HG02840 (cell line): ENCODE results near the gene PCGF3.

Experiments used
- ATAC-seq: cut with Tn5 transposase; IDR thresholded peaks from one replicate; pipeline ENCODE4 v1.9.1; 2021; ENCODE audit warnings: mild to moderate bottlenecking, moderate library complexity, moderate number of reproducible peaks; ENCODE audit not compliant: unreplicated experiment, low FRiP score

PCGF3 gene, protein sequence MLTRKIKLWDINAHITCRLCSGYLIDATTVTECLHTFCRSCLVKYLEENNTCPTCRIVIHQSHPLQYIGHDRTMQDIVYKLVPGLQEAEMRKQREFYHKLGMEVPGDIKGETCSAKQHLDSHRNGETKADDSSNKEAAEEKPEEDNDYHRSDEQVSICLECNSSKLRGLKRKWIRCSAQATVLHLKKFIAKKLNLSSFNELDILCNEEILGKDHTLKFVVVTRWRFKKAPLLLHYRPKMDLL

DNA sequence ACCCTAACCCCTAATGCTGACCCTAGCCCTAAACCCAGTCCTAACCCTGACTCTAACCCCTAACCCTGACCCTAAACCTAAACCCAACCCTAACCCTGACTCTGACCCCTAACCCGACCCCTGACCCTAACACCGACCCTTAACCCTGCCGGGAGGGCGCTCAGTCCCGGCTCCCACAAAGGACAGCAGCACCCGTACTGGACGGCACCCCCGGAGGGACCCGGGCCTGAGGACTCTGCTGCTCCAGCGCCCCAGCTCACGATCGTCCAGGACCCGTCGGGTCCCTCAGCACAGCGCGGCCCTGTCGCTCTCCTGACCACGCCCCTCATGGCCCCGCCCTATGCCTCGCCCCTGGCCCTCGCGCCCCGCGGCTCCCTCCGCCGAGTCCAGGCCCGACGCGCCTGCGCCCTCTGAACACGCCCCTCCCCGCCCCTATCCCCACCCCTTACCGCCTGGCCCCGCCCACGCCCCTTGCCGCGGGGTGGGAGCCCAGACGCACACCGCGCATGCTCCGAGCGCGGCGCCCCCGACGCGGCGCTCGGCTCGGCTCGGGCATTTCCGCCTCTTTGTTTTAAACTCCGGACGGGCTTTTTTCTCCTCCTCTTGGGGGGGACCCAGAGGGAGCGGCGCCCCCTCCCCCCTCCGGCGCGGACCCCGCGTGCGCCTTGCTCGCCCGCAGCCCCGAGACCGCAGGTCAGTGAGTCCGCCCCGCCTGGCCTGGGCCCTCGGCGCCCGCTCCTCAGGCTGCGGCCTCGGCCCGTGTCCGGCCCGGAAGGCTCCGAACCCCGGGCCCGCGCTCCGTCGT is at the start of gene PCGF3:
Gene PCGF3 (plus strand): TSS at position 555 of the 805 bp plus-strand sequence. CDS start 27,849 bp downstream, outside the sequence.
- ATAC-seq = peak; percentile 92

DNA sequence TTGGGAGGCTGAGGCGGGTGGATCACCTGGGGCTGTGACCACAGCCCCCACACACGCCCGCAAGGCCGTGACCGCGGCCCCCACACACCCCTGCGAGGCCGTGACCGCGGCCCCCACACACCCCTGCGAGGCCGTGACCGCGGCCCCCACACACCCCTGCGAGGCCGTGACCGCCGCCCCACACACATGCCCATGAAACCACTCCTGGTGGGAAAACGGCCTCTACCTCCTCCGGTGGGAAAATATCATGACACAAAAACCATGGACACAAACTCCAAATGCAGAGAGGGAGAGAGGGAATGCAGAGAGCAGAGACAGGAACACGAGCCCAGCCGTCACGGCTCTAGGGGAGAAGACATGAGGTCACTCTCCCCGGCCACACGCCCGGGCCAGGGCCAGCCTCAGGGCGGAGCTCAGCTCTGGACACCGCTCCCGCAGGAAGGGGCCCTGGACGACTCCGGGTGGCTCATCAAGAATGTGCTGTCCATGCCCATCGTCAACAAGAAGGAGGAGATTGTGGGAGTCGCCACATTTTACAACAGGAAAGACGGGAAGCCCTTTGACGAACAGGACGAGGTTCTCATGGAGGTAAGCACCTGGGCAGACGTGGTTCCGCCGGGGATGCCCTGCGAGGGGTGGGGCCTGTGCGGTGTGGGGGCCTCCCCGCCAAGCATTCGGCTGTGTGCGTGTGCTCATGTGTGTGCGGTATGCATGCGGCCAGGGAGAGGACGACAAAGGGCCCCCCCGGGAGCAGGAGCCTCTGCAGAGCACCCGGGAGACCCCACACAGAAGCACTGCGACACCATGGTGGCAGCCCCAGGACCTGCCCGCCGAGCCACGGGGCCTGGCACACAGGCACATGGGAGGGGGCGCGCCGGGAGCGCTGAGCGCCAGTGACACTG is 48.9 kb upstream of the PCGF3 start:
- no peak for ATAC-seq

GRCh38 chr4:657338-657833 is 48.2 kb upstream of the PCGF3 start:
- ATAC-seq = no peak

GRCh38 chr4:657834-658667 is 47.6 kb upstream of the PCGF3 start:
- no peak for ATAC-seq

DNA sequence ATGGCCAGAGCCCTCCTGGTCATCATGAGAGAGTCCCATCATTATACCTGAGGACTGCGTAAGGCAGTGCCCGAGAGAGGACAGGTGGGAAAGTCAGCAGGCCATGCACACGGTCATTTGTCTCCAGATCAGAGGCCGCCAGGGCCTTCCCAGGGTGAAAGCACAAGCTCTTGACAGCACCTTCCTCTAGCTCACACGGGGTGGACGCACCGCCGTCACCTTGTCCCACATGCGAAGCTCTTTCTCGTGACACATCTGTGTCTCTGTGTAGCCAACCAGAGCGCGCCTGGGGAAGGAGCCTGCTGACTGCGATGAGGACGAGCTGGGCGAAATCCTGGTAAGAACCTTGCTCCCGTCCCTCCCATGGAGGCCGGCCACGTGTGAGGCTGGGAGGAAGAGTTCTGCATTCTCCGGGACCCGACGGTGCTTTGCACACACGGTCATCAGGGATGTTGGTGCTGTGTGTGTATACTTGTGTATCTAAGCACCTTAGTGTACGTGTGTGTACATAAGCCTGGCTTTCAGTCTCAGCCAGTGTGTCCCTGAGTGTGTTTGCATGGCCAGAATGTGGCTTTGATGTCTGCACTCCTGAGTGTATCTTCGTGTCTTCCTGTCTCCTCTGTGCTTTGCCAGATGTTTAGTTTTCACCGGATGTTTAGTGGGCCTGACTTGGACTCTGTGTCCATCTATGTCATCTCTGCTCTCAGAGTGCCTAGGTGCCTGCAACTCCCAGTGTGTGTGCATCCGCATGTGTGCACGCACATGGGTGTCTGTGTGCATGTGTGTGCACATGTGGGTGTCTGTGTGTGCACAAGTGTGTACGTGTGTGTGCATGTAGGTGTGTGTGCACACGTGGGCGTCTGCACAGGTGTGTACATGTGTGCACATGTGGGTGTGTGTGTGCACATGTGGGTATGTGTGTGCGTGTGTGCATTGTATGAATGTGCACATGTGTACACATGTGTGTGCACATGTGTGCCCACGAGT is 46.7 kb upstream of the PCGF3 start:
- ATAC-seq = no peak

DNA sequence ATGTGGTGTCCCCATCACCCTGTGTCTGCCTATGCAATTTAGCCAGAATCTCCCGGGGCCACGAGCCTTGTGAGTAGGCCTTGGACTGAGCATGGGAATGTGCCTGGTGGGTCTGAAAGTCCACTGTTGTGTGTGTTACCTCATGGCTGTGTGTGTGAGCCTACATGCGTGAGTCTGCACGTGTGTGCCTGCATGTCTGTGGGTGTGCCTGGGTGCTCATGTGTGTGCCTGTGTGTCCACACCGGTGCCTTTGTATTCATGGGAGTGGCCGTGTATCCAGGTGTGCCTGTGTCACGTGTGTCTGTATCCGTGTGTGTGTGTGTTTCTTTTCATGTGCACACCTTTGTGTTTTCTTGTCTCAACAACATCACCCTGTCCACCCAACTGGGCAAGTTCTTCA is 45.8 kb upstream of the PCGF3 start:
- no peak for ATAC-seq

DNA sequence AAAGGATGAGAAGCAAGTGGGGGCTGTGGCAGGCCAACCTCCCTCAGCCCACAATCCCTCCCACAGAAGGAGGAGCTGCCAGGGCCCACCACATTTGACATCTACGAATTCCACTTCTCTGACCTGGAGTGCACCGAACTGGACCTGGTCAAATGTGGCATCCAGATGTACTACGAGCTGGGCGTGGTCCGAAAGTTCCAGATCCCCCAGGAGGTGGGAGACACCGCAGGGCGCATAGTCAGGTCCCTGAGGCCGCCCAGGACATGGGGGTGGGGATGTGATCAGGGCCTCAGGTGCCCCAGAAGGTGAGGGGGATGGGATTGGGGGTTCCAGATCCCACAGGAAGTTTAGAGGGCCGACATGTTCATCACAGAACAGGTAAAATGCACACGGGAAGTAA is 45.2 kb upstream of the PCGF3 start:
- ATAC-seq = no peak

DNA sequence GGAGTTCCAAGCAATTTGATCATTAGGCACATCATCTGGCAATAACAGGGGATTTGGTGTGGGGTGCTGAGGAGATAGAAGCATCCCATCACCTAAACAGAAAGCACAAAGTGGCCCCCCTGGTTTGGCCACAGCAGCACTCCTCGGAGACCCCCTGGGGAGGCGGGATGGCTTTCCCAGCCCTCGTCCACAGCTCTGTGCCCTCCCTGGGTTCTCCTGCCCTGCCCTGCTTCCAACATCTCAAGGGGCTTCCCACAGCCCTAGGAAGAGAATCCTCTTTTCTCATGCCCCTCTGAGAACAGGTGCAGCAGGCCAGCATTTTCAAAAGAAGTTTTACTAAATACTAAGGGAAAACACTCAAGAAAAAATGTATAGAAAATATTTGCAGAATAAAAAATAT is 44.4 kb upstream of the PCGF3 start:
- no peak for ATAC-seq

DNA sequence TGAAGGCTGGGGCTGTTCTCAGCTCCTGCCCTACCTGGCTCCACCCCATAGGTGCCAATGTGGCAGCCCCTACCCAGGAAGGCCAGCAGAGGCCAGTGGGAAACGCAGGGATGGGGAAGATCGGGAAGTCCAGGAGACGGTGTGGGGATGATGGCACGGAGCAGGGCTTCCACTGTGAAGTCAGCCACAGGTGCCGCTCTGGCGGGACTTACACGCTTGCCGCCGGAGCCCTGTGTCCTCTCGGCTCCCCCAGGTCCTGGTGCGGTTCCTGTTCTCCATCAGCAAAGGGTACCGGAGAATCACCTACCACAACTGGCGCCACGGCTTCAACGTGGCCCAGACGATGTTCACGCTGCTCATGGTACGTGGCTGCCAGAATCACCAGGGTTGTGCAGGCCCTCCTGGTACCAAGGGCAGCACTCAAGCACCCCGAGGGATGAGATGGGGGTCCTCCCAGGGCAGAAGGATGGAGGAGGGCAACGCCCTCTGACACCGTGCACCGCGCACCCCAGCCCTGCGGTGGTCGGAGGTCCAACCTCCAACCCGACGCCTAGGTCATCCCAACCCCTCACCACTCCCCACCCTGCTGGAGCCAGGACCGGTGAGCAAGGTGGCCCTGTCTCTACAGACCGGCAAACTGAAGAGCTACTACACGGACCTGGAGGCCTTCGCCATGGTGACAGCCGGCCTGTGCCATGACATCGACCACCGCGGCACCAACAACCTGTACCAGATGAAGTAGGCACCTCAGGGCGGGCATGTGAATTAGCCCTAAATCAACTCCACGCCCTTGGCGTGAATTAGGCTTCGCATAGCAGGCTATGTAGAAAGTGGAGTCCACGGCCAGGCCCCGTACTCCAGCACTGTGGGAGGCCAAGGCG is 43.5 kb upstream of the PCGF3 start:
- ATAC-seq = no peak

GRCh38 chr4:663046-663437 is 42.6 kb upstream of the PCGF3 start:
- no peak for ATAC-seq

- no peak for ATAC-seq
Observed at GRCh38 chr4:663438-664428, 41.9 kb upstream of the PCGF3 start.

- ATAC-seq = no peak
Observed at GRCh38 chr4:664713-665231, 40.9 kb upstream of the PCGF3 start.

DNA sequence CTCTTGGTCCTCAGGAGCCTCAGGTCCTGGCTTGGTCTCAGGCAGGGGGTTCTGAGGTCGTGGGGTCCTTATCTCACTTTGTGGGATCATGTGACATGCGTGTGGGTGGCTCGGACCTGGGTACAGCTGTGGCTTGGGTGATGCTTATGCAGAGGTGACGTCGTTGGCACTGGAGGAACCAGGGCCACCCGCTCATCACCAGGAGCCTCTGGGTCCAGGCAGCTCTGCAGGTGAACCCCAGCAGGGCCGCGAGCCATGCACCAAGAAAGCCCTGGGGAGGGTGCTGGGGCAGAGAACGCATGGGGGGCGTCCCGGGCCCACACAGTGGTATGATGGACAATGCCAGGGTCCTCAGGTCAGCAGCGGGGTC is 40.3 kb upstream of the PCGF3 start:
- no peak for ATAC-seq

DNA sequence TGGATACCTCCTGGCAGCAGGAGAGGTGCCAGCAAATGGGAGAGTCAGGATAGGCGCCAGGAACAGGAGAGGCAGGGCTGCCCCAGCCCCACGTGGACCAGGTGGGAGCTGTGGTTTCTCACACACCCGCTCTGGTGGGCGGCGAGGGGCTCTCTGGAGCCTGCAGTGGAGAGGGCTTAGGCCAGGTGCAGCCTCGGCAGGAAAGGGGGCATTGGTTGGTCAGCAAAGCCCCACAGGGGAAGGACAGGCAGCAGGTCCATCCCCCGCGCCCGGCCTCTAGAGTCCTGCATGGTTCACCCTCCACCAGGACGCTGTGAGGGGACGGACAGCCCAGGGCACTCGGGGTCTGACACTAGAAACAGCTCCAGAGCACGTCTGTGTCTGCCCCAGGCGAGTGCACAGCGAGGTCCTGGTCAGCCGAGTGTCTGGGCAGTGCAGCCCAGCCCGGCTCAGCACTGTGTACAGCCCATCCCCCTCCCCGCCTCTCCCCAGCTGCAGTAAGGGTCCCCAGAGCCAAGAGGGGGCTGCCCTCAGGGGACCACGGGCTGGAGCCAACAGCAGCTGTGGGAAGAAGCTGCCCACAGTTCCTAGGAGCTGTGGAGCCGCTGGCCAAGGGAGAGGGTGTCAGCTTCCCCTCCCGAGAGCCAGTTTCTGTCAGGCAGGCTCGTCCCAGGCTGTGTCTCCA is 39.7 kb upstream of the PCGF3 start:
- ATAC-seq = no peak

GRCh38 chr4:666436-666810 is 39.2 kb upstream of the PCGF3 start:
- no peak for ATAC-seq
